A549 (cell line): Measurements from ENCODE around the gene TNFAIP8.

Source experiments
- FOSB ChIP-seq: fragments of 250-450 bp; sonication (Bioruptor Pico); IDR thresholded peaks from 2 replicates; pipeline ENCODE4 v1.5.0; 2020; ENCODE audit warnings: mild to moderate bottlenecking, moderate library complexity
- MAZ ChIP-seq: fragments of 150-350 bp; IDR thresholded peaks from 2 replicates; pipeline ENCODE4 v1.6.1; 2014; ENCODE audit warnings: antibody characterized with exemption, low read depth, low read length, borderline replicate concordance
- NFE2L2 ChIP-seq: fragments of 150-350 bp; conservative IDR thresholded peaks from 2 replicates; pipeline ENCODE4 v1.6.1; 2014; ENCODE audit warnings: low read length
- POLR2A ChIP-seq: IDR thresholded peaks from 2 replicates; pipeline ENCODE4 v1.6.1; 2012; ENCODE audit warnings: mild to moderate bottlenecking, low read length
- TF ChIP-seq, protein P1 (sequence below): IDR thresholded peaks from 2 replicates; pipeline ENCODE4 v1.6.1; 2012
- TF ChIP-seq, protein P2 (sequence below): fragments of >200 bp; sonication (Bioruptor Twin); formaldehyde crosslinking; IDR thresholded peaks from 3 replicates; pipeline ENCODE4 v1.5.1; 2016

DNA sequence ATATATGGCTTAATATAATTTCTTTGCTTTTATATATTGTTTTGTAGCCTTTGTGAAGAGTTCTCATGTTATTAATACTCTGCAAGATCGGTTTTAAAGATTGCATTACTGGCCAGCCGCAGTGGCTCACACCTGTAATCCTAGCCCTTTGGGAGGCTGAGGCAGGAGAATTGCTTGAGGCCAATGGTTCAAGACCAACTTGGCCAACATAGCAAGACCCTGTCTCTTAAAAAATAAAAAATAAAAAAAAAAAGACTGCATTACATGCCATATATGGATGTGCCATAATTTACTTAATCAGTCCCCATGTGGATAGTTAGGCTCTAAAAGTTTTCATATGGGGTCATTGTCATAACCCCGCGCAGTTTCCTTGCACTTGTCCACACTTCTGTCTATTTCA is 31.0 kb upstream of the TNFAIP8 start:
- TF ChIP-seq, protein P1, sequence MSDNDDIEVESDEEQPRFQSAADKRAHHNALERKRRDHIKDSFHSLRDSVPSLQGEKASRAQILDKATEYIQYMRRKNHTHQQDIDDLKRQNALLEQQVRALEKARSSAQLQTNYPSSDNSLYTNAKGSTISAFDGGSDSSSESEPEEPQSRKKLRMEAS, result no peak
- TF ChIP-seq MAZ (no peak), POLR2A (no peak), FOSB (no peak), NFE2L2 (no peak)
- TF ChIP-seq, protein P2, sequence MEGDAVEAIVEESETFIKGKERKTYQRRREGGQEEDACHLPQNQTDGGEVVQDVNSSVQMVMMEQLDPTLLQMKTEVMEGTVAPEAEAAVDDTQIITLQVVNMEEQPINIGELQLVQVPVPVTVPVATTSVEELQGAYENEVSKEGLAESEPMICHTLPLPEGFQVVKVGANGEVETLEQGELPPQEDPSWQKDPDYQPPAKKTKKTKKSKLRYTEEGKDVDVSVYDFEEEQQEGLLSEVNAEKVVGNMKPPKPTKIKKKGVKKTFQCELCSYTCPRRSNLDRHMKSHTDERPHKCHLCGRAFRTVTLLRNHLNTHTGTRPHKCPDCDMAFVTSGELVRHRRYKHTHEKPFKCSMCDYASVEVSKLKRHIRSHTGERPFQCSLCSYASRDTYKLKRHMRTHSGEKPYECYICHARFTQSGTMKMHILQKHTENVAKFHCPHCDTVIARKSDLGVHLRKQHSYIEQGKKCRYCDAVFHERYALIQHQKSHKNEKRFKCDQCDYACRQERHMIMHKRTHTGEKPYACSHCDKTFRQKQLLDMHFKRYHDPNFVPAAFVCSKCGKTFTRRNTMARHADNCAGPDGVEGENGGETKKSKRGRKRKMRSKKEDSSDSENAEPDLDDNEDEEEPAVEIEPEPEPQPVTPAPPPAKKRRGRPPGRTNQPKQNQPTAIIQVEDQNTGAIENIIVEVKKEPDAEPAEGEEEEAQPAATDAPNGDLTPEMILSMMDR, result no peak
